Upper lobe of left lung (tissue), 6 donors: ENCODE data around the gene TMEM40. TPM values are rescaled to one million over a fixed set of nuclear protein-coding genes. Genes with fewer than 3 reads are reported as not detected.

Experiments
- ATAC-seq, 2 donors: fragments of 200-7000 bp; cut with Tn5 transposase; one replicate each; pipeline ENCODE4 v1.9.1; 2022; ENCODE audit warnings: mild to moderate bottlenecking in 2 of 2, moderate library complexity in 2 of 2; ENCODE audit not compliant: low FRiP score in 2 of 2
- DNase-seq, 2 donors: peaks; one replicate each; pipeline ENCODE4 v3.0.0-alpha.2; 2019 to 2020
- H3K27ac ChIP-seq, 4 donors: fragments of 200-600 bp; sonication (generic); one replicate each; pipeline ENCODE4 v1.5.1; 2016 to 2019
- H3K27me3 ChIP-seq, 4 donors: fragments of 200-600 bp; sonication (generic); one replicate each; pipeline ENCODE4 v1.5.1; 2017 to 2019
- H3K36me3 ChIP-seq, 4 donors: fragments of 200-600 bp; sonication (generic); one replicate each; pipeline ENCODE4 v1.5.1; 2016 to 2019
- H3K4me1 ChIP-seq, 4 donors: fragments of 200-600 bp; sonication (generic); one replicate each; pipeline ENCODE4 v1.5.1; 2018 to 2019
- H3K4me3 ChIP-seq, 4 donors: fragments of 200-600 bp; sonication (generic); one replicate each; pipeline ENCODE4 v1.5.1; 2017 to 2019; ENCODE audit warnings: mild to moderate bottlenecking in 2 of 4, moderate library complexity in 1 of 4
- H3K9me3 ChIP-seq, 4 donors: fragments of 200-600 bp; sonication (generic); one replicate each; pipeline ENCODE4 v1.5.1; 2018 to 2019
- EP300 ChIP-seq, 4 donors: sonication (generic); formaldehyde crosslinking; IDR thresholded peaks; one replicate each; pipeline ENCODE4 v1.5.1; 2017; ENCODE audit warnings: antibody characterized with exemption in 4 of 4, control low read depth in 2 of 4
- POLR2A ChIP-seq, 4 donors: fragments of 450-650 bp; IDR thresholded peaks; one replicate each; pipeline ENCODE4 v1.5.1; 2016 to 2017; ENCODE audit warnings: antibody characterized with exemption in 4 of 4, mild to moderate bottlenecking in 2 of 4
- POLR2AphosphoS5 ChIP-seq, 2 donors: sonication (generic); formaldehyde crosslinking; IDR thresholded peaks; one replicate each; pipeline ENCODE4 v1.5.1; 2017; ENCODE audit warnings: antibody characterized with exemption in 2 of 2
- WGBS, 2 donors: methylation state at CpG; one replicate each; pipeline ENCODE4 v1.1.5; 2017 to 2018; 5-methylcytosine and 5-hydroxymethylcytosine counted together
- total RNA-seq, 6 donors: library from RNA; depleted of rRNA in 4 of 6; stranded (reverse); fragments of >200 nt in 4 of 6; gene quantifications; one replicate each; pipeline versions ENCODE4 v1.1.0 to v1.2.1, GENCODE V29; 2016 to 2021
- TF ChIP-seq, protein P1 (sequence below), 6 experiments: fragments of 450-650 bp in 4 of 6; fragments of 200-600 bp in 2 of 6; sonication (generic) in 2 of 6; IDR thresholded peaks; one replicate each; pipeline ENCODE4 v1.5.1; 2016 to 2019; ENCODE audit warnings: antibody characterized with exemption in 6 of 6
- donor health status: DM: no; HTN: no; CAD: no; lungs with moderate emphysema.
- donor health status: DM: no; HTN: yes; CAD: no; lungs with severe emphysema.

Gene TMEM40
- total RNA-seq, 6 donors from 2014 or later = 0.30 to 5.3 (median 1.1) TPM

GRCh38 chr3:12746419-12746818, 12.6 kb downstream of the TMEM40 start:
- WGBS, 2 donors = 90 to 95% methylated on average over 10 of the region's 10 CpGs

GRCh38 chr3:12744326-12744725, 14.7 kb downstream of the TMEM40 start:
- 100% methylated on average over 1 of the region's 1 CpG for WGBS, 2 donors

More at GRCh38 chr3:12746419-12746818, 12.6 kb downstream of the TMEM40 start:
- Histone ChIP-seq H3K27ac (no peak overlapping the region), H3K36me3 (no peaks in the 10 kb centered on the region), H3K9me3 (no peaks in the 10 kb centered on the region), H3K4me3 (no peak overlapping the region), H3K27me3 (no peaks in the 10 kb centered on the region), H3K4me1 (peaks cover 0 to 7% (median 0%) of the 10 kb centered on the region in 4 donors)
- ATAC-seq (no peak), DNase-seq (peak in 1 of 2 donors; percentile 48)
- no peak for TF ChIP-seq POLR2A (IDR thresholded peaks at IDR 0.05)
- no peak for TF ChIP-seq EP300 (IDR thresholded peaks at IDR 0.05)
- no peak for TF ChIP-seq POLR2AphosphoS5 (IDR thresholded peaks at IDR 0.05)
- TF ChIP-seq, protein P1, sequence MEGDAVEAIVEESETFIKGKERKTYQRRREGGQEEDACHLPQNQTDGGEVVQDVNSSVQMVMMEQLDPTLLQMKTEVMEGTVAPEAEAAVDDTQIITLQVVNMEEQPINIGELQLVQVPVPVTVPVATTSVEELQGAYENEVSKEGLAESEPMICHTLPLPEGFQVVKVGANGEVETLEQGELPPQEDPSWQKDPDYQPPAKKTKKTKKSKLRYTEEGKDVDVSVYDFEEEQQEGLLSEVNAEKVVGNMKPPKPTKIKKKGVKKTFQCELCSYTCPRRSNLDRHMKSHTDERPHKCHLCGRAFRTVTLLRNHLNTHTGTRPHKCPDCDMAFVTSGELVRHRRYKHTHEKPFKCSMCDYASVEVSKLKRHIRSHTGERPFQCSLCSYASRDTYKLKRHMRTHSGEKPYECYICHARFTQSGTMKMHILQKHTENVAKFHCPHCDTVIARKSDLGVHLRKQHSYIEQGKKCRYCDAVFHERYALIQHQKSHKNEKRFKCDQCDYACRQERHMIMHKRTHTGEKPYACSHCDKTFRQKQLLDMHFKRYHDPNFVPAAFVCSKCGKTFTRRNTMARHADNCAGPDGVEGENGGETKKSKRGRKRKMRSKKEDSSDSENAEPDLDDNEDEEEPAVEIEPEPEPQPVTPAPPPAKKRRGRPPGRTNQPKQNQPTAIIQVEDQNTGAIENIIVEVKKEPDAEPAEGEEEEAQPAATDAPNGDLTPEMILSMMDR (IDR thresholded peaks at IDR 0.05) = no peak

GRCh38 chr3:12743583-12743982, 15.5 kb downstream of the TMEM40 start:
- ATAC-seq (no peak), DNase-seq (no peak)
- no peak for TF ChIP-seq EP300 (IDR thresholded peaks at IDR 0.05)
- TF ChIP-seq, protein P1 (IDR thresholded peaks at IDR 0.05) = no peak
- TF ChIP-seq POLR2A (IDR thresholded peaks at IDR 0.05) = no peak
- no peak for TF ChIP-seq POLR2AphosphoS5 (IDR thresholded peaks at IDR 0.05)
- no peaks in the 10 kb centered on the region for H3K9me3 ChIP-seq
- WGBS, 2 donors = 65 to 71% methylated on average over 11 of the region's 11 CpGs
- no peak overlapping the region for H3K4me3 ChIP-seq
- H3K36me3 ChIP-seq = no peaks in the 10 kb centered on the region
- H3K4me1 ChIP-seq = peaks cover 0 to 3% (median 0%) of the 10 kb centered on the region in 4 donors
- no peaks in the 10 kb centered on the region for H3K27me3 ChIP-seq
- H3K27ac ChIP-seq = no peak overlapping the region

More at GRCh38 chr3:12744326-12744725, 14.7 kb downstream of the TMEM40 start:
- H3K27me3 ChIP-seq = no peaks in the 10 kb centered on the region
- TF ChIP-seq, protein P1 (IDR thresholded peaks at IDR 0.05) = no peak
- TF ChIP-seq POLR2A (IDR thresholded peaks at IDR 0.05) = no peak
- no peak for TF ChIP-seq EP300 (IDR thresholded peaks at IDR 0.05)
- no peak for TF ChIP-seq POLR2AphosphoS5 (IDR thresholded peaks at IDR 0.05)
- no peaks in the 10 kb centered on the region for H3K9me3 ChIP-seq
- no peak overlapping the region for H3K27ac ChIP-seq
- ATAC-seq (no peak), DNase-seq (no peak)
- no peak overlapping the region for H3K4me3 ChIP-seq
- peaks cover 0 to 3% (median 0%) of the 10 kb centered on the region in 4 donors for H3K4me1 ChIP-seq
- H3K36me3 ChIP-seq = no peaks in the 10 kb centered on the region

DNA sequence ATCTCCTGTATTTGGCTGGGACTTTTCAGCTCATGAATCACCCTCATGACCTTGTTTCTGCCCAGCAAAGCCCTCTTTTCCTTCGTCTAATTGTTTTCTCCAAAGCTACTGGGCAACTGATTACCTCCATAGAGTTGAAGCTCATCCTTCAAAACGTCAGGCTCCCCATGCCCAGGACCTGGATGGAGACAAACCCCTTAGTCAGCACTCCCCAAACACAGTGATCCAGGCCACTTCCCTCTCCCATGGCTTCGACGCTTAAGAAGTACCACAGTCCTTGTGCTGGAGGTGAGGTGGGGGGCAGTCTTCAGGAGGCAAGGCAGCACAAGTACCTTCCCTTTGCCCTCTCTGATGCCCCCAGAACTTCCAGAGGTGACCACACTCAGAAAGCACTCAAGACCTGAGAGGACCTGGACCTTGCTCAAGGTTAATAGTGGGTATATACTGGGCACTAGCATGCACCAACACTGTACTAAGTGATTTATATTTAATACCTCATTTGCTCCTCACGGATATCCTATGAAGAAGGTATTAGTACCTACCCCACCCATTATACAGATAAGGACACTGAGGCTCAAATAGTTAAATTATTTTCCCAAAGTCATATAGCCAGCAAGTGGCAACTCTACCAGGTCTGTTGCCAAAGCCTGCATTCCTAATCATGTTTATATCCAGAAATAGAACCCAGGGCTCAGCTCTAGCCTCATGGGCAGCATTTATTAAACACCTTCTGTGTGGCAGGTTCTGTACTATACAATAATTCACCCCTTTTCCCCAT, 16.5 kb downstream of the TMEM40 start:
- WGBS, 2 donors = 77 to 86% methylated on average over 5 of the region's 5 CpGs
- H3K27me3 ChIP-seq = no peaks in the 10 kb centered on the region
- H3K9me3 ChIP-seq = no peaks in the 10 kb centered on the region
- no peak overlapping the region for H3K27ac ChIP-seq
- no peak overlapping the region for H3K4me3 ChIP-seq
- H3K4me1 ChIP-seq = peaks cover 0 to 3% (median 0%) of the 10 kb centered on the region in 4 donors
- TF ChIP-seq EP300 (IDR thresholded peaks at IDR 0.05) = no peak
- TF ChIP-seq, protein P1 (IDR thresholded peaks at IDR 0.05) = no peak
- TF ChIP-seq POLR2A (IDR thresholded peaks at IDR 0.05) = no peak
- no peak for TF ChIP-seq POLR2AphosphoS5 (IDR thresholded peaks at IDR 0.05)
- no peak for ATAC-seq
- no peak for DNase-seq
- no peaks in the 10 kb centered on the region for H3K36me3 ChIP-seq
